WTC11 (cell line): ENCODE measurements around the gene IMMP1L. TPM values are rescaled to one million over a fixed set of nuclear protein-coding genes. Genes with fewer than 3 reads are reported as not detected.
A peak's percentile ranks its signal among the peaks of the same experiment; 100 is the strongest.

ENCODE experiments used
- ATAC-seq: fragments of 200-7000 bp; cut with Tn5 transposase; 2 replicates; pipeline ENCODE4 v1.10.0; 2021; ENCODE audit warnings: mild to moderate bottlenecking, moderate library complexity
- Bru-seq: library from RNA; stranded (reverse); fragments of 400-500 nt; gene quantifications from one replicate; lab custom pipeline; 2021; lab: Mats Ljungman, UMichigan
- CTCF ChIA-PET: fragments of 300-600 bp; sonication (Branson Sonifier 250); formaldehyde crosslinking; loops from one replicate; lab custom pipeline; 2021; ENCODE audit warnings: antibody characterized with exemption; lab: Charles Lee
- POLR2A ChIA-PET: fragments of 350-600 bp; sonication (Branson Sonifier 250); formaldehyde crosslinking; loops from one replicate; lab custom pipeline; 2021; ENCODE audit warnings: antibody characterized with exemption; lab: Charles Lee
- DNase-seq: peaks from one replicate; pipeline ENCODE4 v3.0.0; 2021; ENCODE audit warnings: low spot score
- H3K27ac Mint-ChIP-seq: 2 replicates; pipeline ENCODE4 v1.8.0; 2021; ENCODE audit warnings: mixed read lengths
- H3K27me3 Mint-ChIP-seq: 2 replicates; pipeline ENCODE4 v1.8.0; 2021; ENCODE audit warnings: low read depth, mild to moderate bottlenecking, moderate library complexity, mixed read lengths
- H3K36me3 Mint-ChIP-seq: 2 replicates; pipeline ENCODE4 v1.8.0; 2021; ENCODE audit warnings: mixed read lengths
- H3K4me1 Mint-ChIP-seq: 2 replicates; pipeline ENCODE4 v1.8.0; 2022; ENCODE audit warnings: mixed read lengths
- H3K4me3 Mint-ChIP-seq: 2 replicates; pipeline ENCODE4 v1.8.0; 2021; ENCODE audit warnings: mild to moderate bottlenecking, moderate library complexity, mixed read lengths
- H3K9me3 Mint-ChIP-seq: 2 replicates; pipeline ENCODE4 v1.8.0; 2021; ENCODE audit warnings: mixed read lengths
- AFF4 ChIP-seq: sonication (generic); formaldehyde crosslinking; IDR thresholded peaks from 2 replicates; pipeline ENCODE4 v1.8.1; 2023; ENCODE audit warnings: mild to moderate bottlenecking, missing genetic modification reagents, borderline replicate concordance
- ATF1 ChIP-seq: sonication (generic); formaldehyde crosslinking; IDR thresholded peaks from 2 replicates; pipeline ENCODE4 v1.8.1; 2023; ENCODE audit warnings: mild to moderate bottlenecking, moderate library complexity, missing genetic modification reagents
- CREB1 ChIP-seq: sonication (generic); formaldehyde crosslinking; IDR thresholded peaks from 2 replicates; pipeline ENCODE4 v1.8.0; 2023; ENCODE audit warnings: mild to moderate bottlenecking, missing genetic modification reagents
- CREM ChIP-seq: sonication (generic); formaldehyde crosslinking; IDR thresholded peaks from 2 replicates; pipeline ENCODE4 v1.8.1; 2022; ENCODE audit warnings: mild to moderate bottlenecking, missing genetic modification reagents, moderate library complexity
- CTCF ChIP-seq: fragments of 200-600 bp; IDR thresholded peaks from 2 replicates; pipeline ENCODE4 v1.8.0; 2022; ENCODE audit warnings: antibody characterized with exemption
- E2F1 ChIP-seq: sonication (generic); formaldehyde crosslinking; IDR thresholded peaks from 2 replicates; pipeline ENCODE4 v1.8.0; 2022; ENCODE audit warnings: mild to moderate bottlenecking, missing genetic modification reagents
- FOXK1 ChIP-seq: sonication (generic); formaldehyde crosslinking; IDR thresholded peaks from 2 replicates; pipeline ENCODE4 v1.8.0; 2022; ENCODE audit warnings: mild to moderate bottlenecking, moderate library complexity, missing genetic modification reagents
- FOXP1 ChIP-seq: sonication (generic); formaldehyde crosslinking; IDR thresholded peaks from 2 replicates; pipeline ENCODE4 v1.8.0; 2022; ENCODE audit warnings: missing genetic modification reagents, mild to moderate bottlenecking, moderate library complexity, borderline replicate concordance
- GRHL2 ChIP-seq: fragments of 250-450 bp; sonication (Bioruptor Pico); IDR thresholded peaks from 2 replicates; pipeline ENCODE4 v1.8.0; 2022; ENCODE audit warnings: mild to moderate bottlenecking, moderate library complexity; ENCODE audit not compliant: insufficient replicate concordance, severe bottlenecking
- GTF2I ChIP-seq: fragments of 250-450 bp; sonication (Bioruptor Pico); conservative IDR thresholded peaks from 2 replicates; pipeline ENCODE4 v1.4.0; 2021; ENCODE audit warnings: mild to moderate bottlenecking
- HMGA2 ChIP-seq: fragments of 250-450 bp; sonication (Bioruptor Pico); IDR thresholded peaks from 2 replicates; pipeline ENCODE4 v1.4.0; 2021; ENCODE audit warnings: mild to moderate bottlenecking, moderate library complexity
- JAZF1 ChIP-seq: fragments of 250-450 bp; sonication (Bioruptor Pico); IDR thresholded peaks from 2 replicates; pipeline ENCODE4 v1.9.0; 2021; ENCODE audit warnings: moderate library complexity, mild to moderate bottlenecking, inconsistent platforms
- JUN ChIP-seq: sonication (generic); formaldehyde crosslinking; IDR thresholded peaks from 2 replicates; pipeline ENCODE4 v1.8.0; 2023; ENCODE audit warnings: mild to moderate bottlenecking, missing genetic modification reagents
- MAX ChIP-seq: sonication (generic); formaldehyde crosslinking; IDR thresholded peaks from 2 replicates; pipeline ENCODE4 v1.8.0; 2022; ENCODE audit warnings: mild to moderate bottlenecking, missing genetic modification reagents
- MYBL2 ChIP-seq: sonication (generic); formaldehyde crosslinking; IDR thresholded peaks from 2 replicates; pipeline ENCODE4 v1.8.1; 2023; ENCODE audit warnings: mild to moderate bottlenecking, moderate library complexity, missing genetic modification reagents
- NFE2L1 ChIP-seq: sonication (generic); formaldehyde crosslinking; IDR thresholded peaks from 2 replicates; pipeline ENCODE4 v1.8.1; 2023; ENCODE audit warnings: missing genetic modification reagents
- NFYB ChIP-seq: sonication (generic); formaldehyde crosslinking; conservative IDR thresholded peaks from 2 replicates; pipeline ENCODE4 v1.8.0; 2022; ENCODE audit warnings: low read depth, missing genetic modification reagents
- SOX15 ChIP-seq: fragments of 250-450 bp; sonication (Bioruptor Pico); IDR thresholded peaks from 2 replicates; pipeline ENCODE4 v1.9.0; 2021; ENCODE audit warnings: mild to moderate bottlenecking
- SP1 ChIP-seq: sonication (generic); formaldehyde crosslinking; conservative IDR thresholded peaks from 2 replicates; pipeline ENCODE4 v1.8.1; 2022; ENCODE audit warnings: missing genetic modification reagents
- TCF7 ChIP-seq: sonication (generic); formaldehyde crosslinking; IDR thresholded peaks from 2 replicates; pipeline ENCODE4 v1.8.0; 2022; ENCODE audit warnings: mild to moderate bottlenecking, low read depth, missing genetic modification reagents, moderate library complexity
- ZNF138 ChIP-seq: sonication (generic); formaldehyde crosslinking; conservative IDR thresholded peaks from 2 replicates; pipeline ENCODE4 v1.8.1; 2022; ENCODE audit warnings: mild to moderate bottlenecking, moderate library complexity, missing genetic modification reagents
- ZNF281 ChIP-seq: sonication (generic); formaldehyde crosslinking; IDR thresholded peaks from 2 replicates; pipeline ENCODE4 v1.8.0; 2023; ENCODE audit warnings: mild to moderate bottlenecking, missing genetic modification reagents
- ZNF423 ChIP-seq: fragments of 250-450 bp; sonication (Bioruptor Pico); IDR thresholded peaks from 2 replicates; pipeline ENCODE4 v2.1.2; 2022; ENCODE audit warnings: mild to moderate bottlenecking, moderate library complexity
- ZNF512 ChIP-seq: sonication (generic); formaldehyde crosslinking; IDR thresholded peaks from 2 replicates; pipeline ENCODE4 v1.8.1; 2022; ENCODE audit warnings: missing genetic modification reagents, borderline replicate concordance
- long read RNA-seq, 3 experiments: library from RNA in 1 of 3; library from capped mRNA in 1 of 3; library from polyadenylated mRNA in 1 of 3; unstranded in 2 of 3; stranded (forward) in 1 of 3; transcript quantifications; one replicate each; pipeline ENCODE4 v2.0.0, GENCODE V29; 2021
- total RNA-seq: library from RNA; stranded (reverse); gene quantifications from 3 replicates; pipeline ENCODE4 v1.2.3, GENCODE V29; 2021

Gene IMMP1L
- 24.1 to 29.6 TPM (median 27.4 TPM) in 3 replicates for total RNA-seq
- Bru-seq, nascent RNA, result percentile 92 among the genes with signal in this experiment
- long read RNA-seq, experiment 1, transcript IMMP1L-209 (6 exons, 685 nt), result major isoform, 6 of 44 reads
- long read RNA-seq, experiment 1, partial matches to known transcripts, result 0 of 44 reads
- long read RNA-seq, experiment 1, other reads (novel, unspliced or antisense), result 30 of 44 reads
- long read RNA-seq, experiment 2, transcript IMMP1L-213 (3 exons, 314 nt), result major isoform, 6 of 26 reads
- long read RNA-seq, experiment 2, partial matches to known transcripts, result 2 of 26 reads
- long read RNA-seq, experiment 2, other reads (novel, unspliced or antisense), result 15 of 26 reads
- long read RNA-seq, experiment 3, partial matches to known transcripts, result 0 of 9 reads
- long read RNA-seq, experiment 3, other reads (novel, unspliced or antisense), result 7 of 9 reads

GRCh38 chr11:31509429-31510345 is at the start of gene IMMP1L, which contains the start of gene ELP4:
Gene IMMP1L, minus strand, starts transcription at chr11:31509622. Its CDS starts 46,346 bp downstream, at chr11:31463276.
Gene ELP4, plus strand, starts transcription at chr11:31509767. Its CDS starts 18 bp downstream, at chr11:31509785.
- peak within 1 kb of the TSS; percentile 96 for H3K4me3 Mint-ChIP-seq
- 0 out of 2 replicates have a peak, but pooled peaks cover 4% of the 10 kb centered on the region for H3K36me3 Mint-ChIP-seq
- DNase-seq (peak; percentile 96), ATAC-seq (peak; percentile 99)
- no peaks in the 10 kb centered on the region for H3K27me3 Mint-ChIP-seq
- CTCF ChIA-PET, result interaction anchor here (1.4 kb wide), 1 partner anchor 289 kb away, joined by 4 read pairs; no protein-coding TSS in a partner anchor
- POLR2A ChIA-PET, result no interaction called here
- peaks cover 24% of the 10 kb centered on the region for H3K4me1 Mint-ChIP-seq
- H3K9me3 Mint-ChIP-seq, result no peaks in the 10 kb centered on the region
- peak within 1 kb of the TSS; percentile 99 for H3K27ac Mint-ChIP-seq
- peak; percentile 73 for TF ChIP-seq SP1
- TF ChIP-seq FOXK1 (CRISPR knock-in tag), result peak; percentile 86; the same call in 1 of the 2 replicates
- peak; percentile 73 for TF ChIP-seq CREM (CRISPR knock-in tag)
- peak; percentile 84; the same call in 1 of the 2 replicates for TF ChIP-seq CREB1 (CRISPR knock-in tag)
- TF ChIP-seq TCF7 (CRISPR knock-in tag), result no peak
- TF ChIP-seq GTF2I (CRISPR knock-in tag), result no peak
- no peak for TF ChIP-seq CTCF
- peak; percentile 90 for TF ChIP-seq MYBL2
- TF ChIP-seq ZNF512, result no peak
- TF ChIP-seq ZNF138 (CRISPR knock-in tag), result no peak
- TF ChIP-seq MAX (CRISPR knock-in tag), result peak; percentile 89
- TF ChIP-seq ATF1 (CRISPR knock-in tag), result no peak
- TF ChIP-seq NFE2L1 (CRISPR knock-in tag), result 0 out of 2 replicates have a peak, but pooled peaks have one; percentile 41
- TF ChIP-seq JAZF1 (CRISPR knock-in tag), result no peak
- TF ChIP-seq FOXP1 (CRISPR knock-in tag), result peak; percentile 84; the same call in 1 of the 2 replicates
- TF ChIP-seq HMGA2 (CRISPR knock-in tag), result no peak
- no peak; the same call in 1 of the 2 replicates for TF ChIP-seq AFF4 (CRISPR knock-in tag)
- TF ChIP-seq SOX15 (CRISPR knock-in tag), result no peak
- TF ChIP-seq E2F1 (CRISPR knock-in tag), result no peak
- no peak for TF ChIP-seq ZNF423
- TF ChIP-seq GRHL2 (CRISPR knock-in tag), result no peak
- peak; percentile 94 for TF ChIP-seq NFYB (CRISPR knock-in tag)
- no peak for TF ChIP-seq JUN
- 0 out of 2 replicates have a peak, but pooled peaks have one; percentile 33 for TF ChIP-seq ZNF281
